ENCODE measurements around the gene EXOC4.

GRCh38 chr7:133401225-133401624, 148.3 kb downstream of the EXOC4 start:
- TF ChIP-seq ZNF677 (tag by site-specific recombination; IDR thresholded peaks at IDR 0.05) = no peak
- TF ChIP-seq ZNF777 (tag by site-specific recombination; IDR thresholded peaks at IDR 0.05; ENCODE audit: borderline replicate concordance) = no peak
- TF ChIP-seq YY1 (tag by site-specific recombination; IDR thresholded peaks at IDR 0.05) = no peak
- TF ChIP-seq CTCF (tag by site-specific recombination; IDR thresholded peaks at IDR 0.05) = no peak
- TF ChIP-seq ZNF175 (tag by site-specific recombination; IDR thresholded peaks at IDR 0.05) = no peak
- TF ChIP-seq KLF10 (tag by site-specific recombination; IDR thresholded peaks at IDR 0.05) = no peak
- no peak for TF ChIP-seq PATZ1 (tag by site-specific recombination; IDR thresholded peaks at IDR 0.05)
- TF ChIP-seq SETDB1 (IDR thresholded peaks at IDR 0.05; ENCODE audit: insufficient read length, low read length) = no peak
- no peak for TF ChIP-seq KLF16 (tag by site-specific recombination; IDR thresholded peaks at IDR 0.05)
- no peak for TF ChIP-seq OSR2 (tag by site-specific recombination; IDR thresholded peaks at IDR 0.05)
- no peak for TF ChIP-seq KLF8 (tag by site-specific recombination; IDR thresholded peaks at IDR 0.05)
